HL-60/S4 treated with phorbol 12-myristate 13-acetate at 8.2 ng/mL for 4 days and 3 days (cell line): ENCODE results near the gene BUB1B.
"Not testable (repeated sequence)": the region's sequence is repeated elsewhere in the genome, so short reads cannot be mapped to it uniquely, and the experiment has no call there.

ENCODE experiments used
- in situ Hi-C: fragments of 300-500 bp; cut with MboI; formaldehyde crosslinking; loops from 2 replicates; pipeline ENCODE4 v1.15.0; 2022; ENCODE audit warnings: low sequenced_read_pairs

Gene BUB1B

GRCh38 chr15:40136470-40137302 is 24.2 kb upstream of the BUB1B start:
- in situ Hi-C loops = no loop called here

GRCh38 chr15:40137303-40138200 is 23.3 kb upstream of the BUB1B start:
- in situ Hi-C loops = no loop called here

- in situ Hi-C loops = not testable (repeated sequence)
Observed at GRCh38 chr15:40138201-40138570, 22.7 kb upstream of the BUB1B start.

GRCh38 chr15:40142428-40142827 is 18.4 kb upstream of the BUB1B start:
- in situ Hi-C loops = no loop called here

- in situ Hi-C loops = no loop called here
Observed at GRCh38 chr15:40146037-40146436, 14.8 kb upstream of the BUB1B start.

GRCh38 chr15:40149339-40149738 is 11.5 kb upstream of the BUB1B start:
- in situ Hi-C loops = no loop called here

GRCh38 chr15:40150163-40150925 is 10.5 kb upstream of the BUB1B start:
- in situ Hi-C loops = no loop called here

GRCh38 chr15:40151499-40151898 is 9.4 kb upstream of the BUB1B start:
- in situ Hi-C loops = no loop called here

- in situ Hi-C loops = no loop called here
Observed at GRCh38 chr15:40151991-40152390, 8.9 kb upstream of the BUB1B start.

GRCh38 chr15:40154821-40155220 is 6.0 kb upstream of the BUB1B start:
- in situ Hi-C loops = not testable (repeated sequence)

- in situ Hi-C loops = no loop called here
Observed at GRCh38 chr15:40155270-40155910, 5.5 kb upstream of the BUB1B start.

- in situ Hi-C loops = no loop called here
Observed at GRCh38 chr15:40157778-40158447, 3.0 kb upstream of the BUB1B start.

- in situ Hi-C loops = no loop called here
Observed at GRCh38 chr15:40160021-40160420, 848 bp upstream of the BUB1B start.

- in situ Hi-C loops = no loop called here
Observed at GRCh38 chr15:40161693-40162391, 973 bp downstream of the BUB1B start.

- in situ Hi-C loops = no loop called here
Observed at GRCh38 chr15:40162552-40162951, 1.7 kb downstream of the BUB1B start.

GRCh38 chr15:40163657-40164416 is 3.0 kb downstream of the BUB1B start:
- in situ Hi-C loops = no loop called here

- in situ Hi-C loops = not testable (repeated sequence)
Observed at GRCh38 chr15:40167374-40167773, 6.5 kb downstream of the BUB1B start.

GRCh38 chr15:40175160-40175559 is 14.3 kb downstream of the BUB1B start:
- in situ Hi-C loops = loop anchor here (25.0 kb wide), 1 partner anchor 138 kb away; the partner anchor contains the start of gene SRP14
